Measurements from ENCODE around the gene CTNNB1.

CTNNB1 gene

DNA sequence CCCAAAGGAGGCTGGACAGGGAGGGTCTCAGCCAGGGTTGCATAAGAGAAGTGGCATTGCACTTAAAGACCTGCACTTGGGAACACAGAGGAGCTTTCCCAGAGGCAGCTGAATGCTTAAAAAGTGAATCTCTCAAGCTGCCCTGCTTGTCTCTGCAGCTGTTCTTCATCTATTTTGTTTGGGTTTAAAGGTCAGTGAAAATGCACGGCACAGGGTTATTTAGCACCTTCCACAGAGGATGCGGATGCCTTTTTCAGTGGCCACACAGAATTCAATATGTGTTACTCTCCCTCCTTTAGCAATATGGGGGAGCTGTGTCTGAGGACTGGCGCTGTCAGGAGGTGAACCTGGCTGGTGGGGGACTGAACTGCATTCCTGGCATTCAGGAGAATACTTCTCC is 22.7 kb upstream of the CTNNB1 start:
- H3K27ac ChIP-seq (ENCODE audit: low read depth, low read length) = no peak overlapping the region
- no peaks in the 10 kb centered on the region for H4K20me1 ChIP-seq (ENCODE audit: control insufficient read depth, insufficient read depth, low read depth, low read length)
- peaks cover 18% of the 10 kb centered on the region for H3K27me3 ChIP-seq (ENCODE audit: control insufficient read depth, low read length)
- H3K36me3 ChIP-seq (ENCODE audit: control insufficient read depth, low read length) = no peaks in the 10 kb centered on the region
- H3K9me3 ChIP-seq (ENCODE audit: control insufficient read depth, insufficient read depth, low read length) = no peaks in the 10 kb centered on the region
- no peaks in the 10 kb centered on the region for H3K79me2 ChIP-seq (ENCODE audit: control insufficient read depth, low read length)
- no peaks in the 10 kb centered on the region for H3K9me2 ChIP-seq (replicated peaks; ENCODE audit: control insufficient read depth, low read length)
- no peak overlapping the region for H3K4me2 ChIP-seq (ENCODE audit: low read length)
- H3K4me1 ChIP-seq (ENCODE audit: control insufficient read depth, low read length) = no peaks in the 10 kb centered on the region
- H3F3A ChIP-seq (ENCODE audit: control insufficient read depth, insufficient read depth) = no peaks in the 10 kb centered on the region
- H3K4me3 ChIP-seq (ENCODE audit: low read length) = no peak overlapping the region
- TF ChIP-seq, protein P1, sequence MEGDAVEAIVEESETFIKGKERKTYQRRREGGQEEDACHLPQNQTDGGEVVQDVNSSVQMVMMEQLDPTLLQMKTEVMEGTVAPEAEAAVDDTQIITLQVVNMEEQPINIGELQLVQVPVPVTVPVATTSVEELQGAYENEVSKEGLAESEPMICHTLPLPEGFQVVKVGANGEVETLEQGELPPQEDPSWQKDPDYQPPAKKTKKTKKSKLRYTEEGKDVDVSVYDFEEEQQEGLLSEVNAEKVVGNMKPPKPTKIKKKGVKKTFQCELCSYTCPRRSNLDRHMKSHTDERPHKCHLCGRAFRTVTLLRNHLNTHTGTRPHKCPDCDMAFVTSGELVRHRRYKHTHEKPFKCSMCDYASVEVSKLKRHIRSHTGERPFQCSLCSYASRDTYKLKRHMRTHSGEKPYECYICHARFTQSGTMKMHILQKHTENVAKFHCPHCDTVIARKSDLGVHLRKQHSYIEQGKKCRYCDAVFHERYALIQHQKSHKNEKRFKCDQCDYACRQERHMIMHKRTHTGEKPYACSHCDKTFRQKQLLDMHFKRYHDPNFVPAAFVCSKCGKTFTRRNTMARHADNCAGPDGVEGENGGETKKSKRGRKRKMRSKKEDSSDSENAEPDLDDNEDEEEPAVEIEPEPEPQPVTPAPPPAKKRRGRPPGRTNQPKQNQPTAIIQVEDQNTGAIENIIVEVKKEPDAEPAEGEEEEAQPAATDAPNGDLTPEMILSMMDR (IDR thresholded peaks at IDR 0.05; ENCODE audit: low read depth, low read length, poor library complexity, severe bottlenecking) = no peak
- TF ChIP-seq EZH2phosphoT487 (IDR thresholded peaks at IDR 0.05; ENCODE audit: borderline replicate concordance, low read length) = no peak

- Histone ChIP-seq H3K79me2 (ENCODE audit: control insufficient read depth, low read length) (no peaks in the 10 kb centered on the region), H3K9me3 (ENCODE audit: control insufficient read depth, insufficient read depth, low read length) (no peaks in the 10 kb centered on the region), H3K4me2 (ENCODE audit: low read length) (no peak overlapping the region), H3K36me3 (ENCODE audit: control insufficient read depth, low read length) (no peaks in the 10 kb centered on the region), H3K27me3 (ENCODE audit: control insufficient read depth, low read length) (peaks cover 18% of the 10 kb centered on the region), H4K20me1 (ENCODE audit: control insufficient read depth, insufficient read depth, low read depth, low read length) (no peaks in the 10 kb centered on the region), H3F3A (ENCODE audit: control insufficient read depth, insufficient read depth) (no peaks in the 10 kb centered on the region), H3K4me1 (ENCODE audit: control insufficient read depth, low read length) (no peaks in the 10 kb centered on the region), H3K27ac (ENCODE audit: low read depth, low read length) (no peak overlapping the region), H3K4me3 (ENCODE audit: low read length) (no peak overlapping the region), H3K9me2 (replicated peaks; ENCODE audit: control insufficient read depth, low read length) (no peaks in the 10 kb centered on the region)
- TF ChIP-seq EZH2phosphoT487 (IDR thresholded peaks at IDR 0.05; ENCODE audit: borderline replicate concordance, low read length) = no peak
- TF ChIP-seq, protein P1 (IDR thresholded peaks at IDR 0.05; ENCODE audit: low read depth, low read length, poor library complexity, severe bottlenecking) = no peak
These were observed 20.7 kb upstream of the CTNNB1 start for GRCh38 chr3:41178576-41178975.

DNA sequence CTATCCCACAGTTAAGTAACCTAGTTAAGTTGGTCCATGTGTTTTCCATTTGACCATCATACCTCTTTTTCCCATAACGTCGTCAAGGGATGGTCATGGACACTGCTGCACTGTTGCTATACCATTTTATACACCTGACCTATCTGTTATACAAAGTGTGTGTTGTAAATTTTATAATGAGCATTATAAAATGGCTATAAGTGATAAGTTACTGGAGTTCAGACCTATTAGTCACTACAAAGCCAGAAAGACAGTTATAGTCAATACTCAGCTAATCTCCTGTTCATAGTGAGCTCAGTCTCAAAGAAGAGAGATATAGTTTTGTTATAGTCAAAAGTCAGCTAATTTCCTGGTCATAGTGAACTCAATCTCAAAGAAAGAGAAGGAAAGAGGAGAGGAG is 18.9 kb upstream of the CTNNB1 start:
- peaks cover 20% of the 10 kb centered on the region for H3K27me3 ChIP-seq (ENCODE audit: control insufficient read depth, low read length)
- H3K79me2 ChIP-seq (ENCODE audit: control insufficient read depth, low read length) = no peaks in the 10 kb centered on the region
- no peak overlapping the region for H3K4me2 ChIP-seq (ENCODE audit: low read length)
- H3K36me3 ChIP-seq (ENCODE audit: control insufficient read depth, low read length) = no peaks in the 10 kb centered on the region
- H3K9me3 ChIP-seq (ENCODE audit: control insufficient read depth, insufficient read depth, low read length) = no peaks in the 10 kb centered on the region
- H3K4me3 ChIP-seq (ENCODE audit: low read length) = no peak overlapping the region
- H3F3A ChIP-seq (ENCODE audit: control insufficient read depth, insufficient read depth) = no peaks in the 10 kb centered on the region
- H3K4me1 ChIP-seq (ENCODE audit: control insufficient read depth, low read length) = no peaks in the 10 kb centered on the region
- TF ChIP-seq, protein P1 (IDR thresholded peaks at IDR 0.05; ENCODE audit: low read depth, low read length, poor library complexity, severe bottlenecking) = no peak
- no peak for TF ChIP-seq EZH2phosphoT487 (IDR thresholded peaks at IDR 0.05; ENCODE audit: borderline replicate concordance, low read length)
- no peaks in the 10 kb centered on the region for H3K9me2 ChIP-seq (replicated peaks; ENCODE audit: control insufficient read depth, low read length)
- H3K27ac ChIP-seq (ENCODE audit: low read depth, low read length) = no peak overlapping the region
- H4K20me1 ChIP-seq (ENCODE audit: control insufficient read depth, insufficient read depth, low read depth, low read length) = no peaks in the 10 kb centered on the region
